H1 (cell line): ENCODE measurements around the gene OR2W1. TPM values are rescaled to one million over a fixed set of nuclear protein-coding genes. Genes with fewer than 3 reads are reported as not detected.
A peak's percentile ranks its signal among the peaks of the same experiment; 100 is the strongest.

Source experiments
- CTCF ChIA-PET: fragments of 300-600 bp; sonication (Branson Sonifier 250); formaldehyde crosslinking; loops from one replicate; lab custom pipeline; 2021; ENCODE audit not compliant: partially characterized antibody; lab: Charles Lee
- POLR2A ChIA-PET: fragments of 300-600 bp; sonication (Branson Sonifier 250); formaldehyde crosslinking; loops from one replicate; lab custom pipeline; 2021; ENCODE audit warnings: inconsistent platforms; ENCODE audit not compliant: partially characterized antibody; lab: Charles Lee
- DNase-seq, 2 experiments: peaks; one replicate each; pipeline versions ENCODE4 v3.0.0 to v3.0.0-alpha.2; 2010 to 2022; ENCODE audit warnings: low spot score in 2 of 2, low read depth in 1 of 2, mixed read lengths in 1 of 2
- FAIRE-seq: peaks from 2 replicates; lab custom pipeline; 2011; peaks lifted over from hg19 to GRCh38; lab: Jason Lieb, UNC
- H2AFZ ChIP-seq: 2 replicates; pipeline ENCODE4 v1.8.1; 2012; ENCODE audit warnings: low read length, inconsistent platforms
- H2AK5ac ChIP-seq: 2 replicates; pipeline ENCODE4 v1.6.1; 2013; ENCODE audit warnings: low read depth, low read length
- H2BK120ac ChIP-seq: replicated peaks from 2 replicates; pipeline ENCODE3; 2013; ENCODE audit warnings: low read depth, low read length, inconsistent platforms
- H2BK12ac ChIP-seq: 2 replicates; pipeline ENCODE4 v1.6.1; 2013; ENCODE audit warnings: low read depth, low read length
- H2BK15ac ChIP-seq: 2 replicates; pipeline ENCODE4 v1.6.1; 2013; ENCODE audit warnings: low read length
- H2BK20ac ChIP-seq: 2 replicates; pipeline ENCODE4 v1.6.1; 2013; ENCODE audit warnings: low read length
- H2BK5ac ChIP-seq: 2 replicates; pipeline ENCODE4 v1.6.1; 2013; ENCODE audit warnings: low read depth, low read length
- H3K14ac ChIP-seq: 2 replicates; pipeline ENCODE4 v1.6.1; 2013; ENCODE audit warnings: inconsistent platforms; ENCODE audit not compliant: insufficient read length
- H3K18ac ChIP-seq: 2 replicates; pipeline ENCODE4 v1.6.1; 2013; ENCODE audit warnings: low read length; ENCODE audit errors: extremely low read depth
- H3K23ac ChIP-seq: 2 replicates; pipeline ENCODE4 v1.6.1; 2013; ENCODE audit warnings: inconsistent platforms; ENCODE audit not compliant: insufficient read length
- H3K23me2 ChIP-seq: 2 replicates; pipeline ENCODE4 v1.6.1; 2013; ENCODE audit warnings: low read depth, low read length
- H3K27ac ChIP-seq: 2 replicates; pipeline ENCODE4 v1.6.1; 2011; ENCODE audit warnings: low read depth, low read length, inconsistent platforms
- H3K27me3 ChIP-seq, 4 experiments: replicated peaks in 1 of 4; 1 replicate in 1 of 4; 2 replicates in 3 of 4; pipeline versions ENCODE4 v1.6.1 to v1.8.1; 2011 to 2013; ENCODE audit warnings: low read length in 3 of 4, mild to moderate bottlenecking in 3 of 4, inconsistent platforms in 2 of 4, mixed read lengths in 2 of 4, moderate library complexity in 1 of 4; ENCODE audit not compliant: control insufficient read depth in 3 of 4, insufficient read depth in 3 of 4; ENCODE audit errors: extremely low read depth in 1 of 4
- H3K36me3 ChIP-seq, 4 experiments: 2 replicates each; pipeline versions ENCODE4 v1.6.1 to v1.8.1; 2011 to 2013; ENCODE audit warnings: mild to moderate bottlenecking in 4 of 4, low read length in 3 of 4, moderate library complexity in 2 of 4, control low read depth in 1 of 4, inconsistent platforms in 1 of 4; ENCODE audit not compliant: insufficient read depth in 4 of 4, control insufficient read depth in 2 of 4
- H3K4ac ChIP-seq: replicated peaks from 2 replicates; pipeline ENCODE3; 2013; ENCODE audit warnings: low read length, low read depth, mixed read lengths, inconsistent platforms; ENCODE audit not compliant: insufficient read length
- H3K4me1 ChIP-seq, 4 experiments: replicated peaks in 1 of 4; 1 replicate in 1 of 4; 2 replicates in 3 of 4; pipeline versions ENCODE4 v1.6.1 to v1.8.1; 2011 to 2013; ENCODE audit warnings: low read length in 3 of 4, inconsistent platforms in 2 of 4, mixed read lengths in 1 of 4; ENCODE audit not compliant: insufficient read depth in 4 of 4, control insufficient read depth in 3 of 4
- H3K4me2 ChIP-seq, 2 experiments: 2 replicates each; pipeline versions ENCODE4 v1.6.1 to v1.8.1; 2011 to 2013; ENCODE audit warnings: low read depth in 2 of 2, low read length in 2 of 2, control low read depth in 1 of 2, inconsistent platforms in 1 of 2, mild to moderate bottlenecking in 1 of 2; ENCODE audit not compliant: insufficient read depth in 1 of 2
- H3K4me3 ChIP-seq, 4 experiments: fragments of 200-600, 300-600 bp in 1 of 4; sonication (generic), shearing (Covaris generic), sonication (Bioruptor Twin) in 1 of 4; 2 replicates each; pipeline versions ENCODE4 v1.5.1 to v1.8.1; 2011 to 2016; ENCODE audit warnings: low read length in 4 of 4, low read depth in 3 of 4, control low read depth in 2 of 4, inconsistent platforms in 2 of 4, mild to moderate bottlenecking in 2 of 4, mixed read lengths in 1 of 4, moderate library complexity in 1 of 4; ENCODE audit not compliant: insufficient read depth in 2 of 4; ENCODE audit errors: extremely low read depth in 1 of 4
- H3K56ac ChIP-seq: replicated peaks from 2 replicates; pipeline ENCODE3; 2013; ENCODE audit warnings: low read depth, mild to moderate bottlenecking, mixed read lengths, low read length, inconsistent platforms; ENCODE audit not compliant: insufficient read length
- H3K79me1 ChIP-seq: 2 replicates; pipeline ENCODE4 v1.6.1; 2013; ENCODE audit warnings: low read depth, low read length, control low read depth
- H3K79me2 ChIP-seq, 2 experiments: 2 replicates each; pipeline versions ENCODE4 v1.6.1 to v1.8.1; 2012 to 2013; ENCODE audit warnings: low read length in 2 of 2, mild to moderate bottlenecking in 2 of 2, inconsistent platforms in 1 of 2; ENCODE audit not compliant: insufficient read depth in 2 of 2, control insufficient read depth in 1 of 2
- H3K9ac ChIP-seq, 4 experiments: replicated peaks in 1 of 4; 1 replicate in 1 of 4; 2 replicates in 3 of 4; pipeline versions ENCODE4 v1.6.1 to v1.8.1; 2011 to 2013; ENCODE audit warnings: low read depth in 3 of 4, low read length in 3 of 4, control low read depth in 2 of 4, mild to moderate bottlenecking in 2 of 4, moderate library complexity in 2 of 4, inconsistent platforms in 1 of 4; ENCODE audit errors: extremely low read depth in 1 of 4
- H3K9me3 ChIP-seq, 2 experiments: 2 replicates each; pipeline versions ENCODE4 v1.6.1 to v1.8.1; 2012 to 2013; ENCODE audit warnings: mild to moderate bottlenecking in 2 of 2, moderate library complexity in 2 of 2, control low read depth in 1 of 2, inconsistent platforms in 1 of 2, low read depth in 1 of 2, low read length in 1 of 2, mixed read lengths in 1 of 2; ENCODE audit not compliant: insufficient read depth in 2 of 2
- H4K20me1 ChIP-seq, 2 experiments: replicated peaks in 1 of 2; 2 replicates each; pipeline versions ENCODE3 to v1.8.1; 2011 to 2013; ENCODE audit warnings: inconsistent platforms in 2 of 2, low read length in 2 of 2, mild to moderate bottlenecking in 1 of 2; ENCODE audit not compliant: insufficient read depth in 2 of 2, control insufficient read depth in 1 of 2
- H4K5ac ChIP-seq: 2 replicates; pipeline ENCODE4 v1.6.1; 2013; ENCODE audit warnings: low read length, low read depth, mixed read lengths, inconsistent platforms; ENCODE audit not compliant: insufficient read length
- H4K8ac ChIP-seq: 2 replicates; pipeline ENCODE4 v1.8.0; 2013; ENCODE audit warnings: mild to moderate bottlenecking, moderate library complexity, low read length, inconsistent platforms; ENCODE audit not compliant: insufficient read depth; ENCODE audit errors: extremely low read depth
- H4K91ac ChIP-seq: replicated peaks from 2 replicates; pipeline ENCODE3; 2013; ENCODE audit warnings: low read length, mixed read lengths, inconsistent platforms; ENCODE audit not compliant: insufficient read length
- WGBS, 2 experiments: shearing (Covaris generic) in 1 of 2; methylation state at CpG; one replicate each; pipeline versions ENCODE4 v1.1.6 to v1.1.7; 2013 to 2015; ENCODE audit warnings: low lambda C conversion rate in 2 of 2, mixed read lengths in 2 of 2, inconsistent platforms in 1 of 2, low coverage in 1 of 2, missing lambda C conversion rate in 1 of 2; ENCODE audit not compliant: insufficient replicate concordance in 2 of 2, insufficient coverage in 1 of 2, insufficient read length in 1 of 2; ENCODE audit errors: extremely low coverage in 1 of 2, missing lambda C conversion rate in 1 of 2; 5-methylcytosine and 5-hydroxymethylcytosine counted together
- polyA plus RNA-seq, 7 experiments: library from polyadenylated mRNA; depleted of rRNA in 3 of 7; stranded (reverse) in 5 of 7; unstranded in 2 of 7; fragments of >200 nt in 5 of 7; fragments of 200-250 nt in 2 of 7; gene quantifications; 1 replicate in 5 of 7; 2 replicates in 1 of 7; 4 replicates in 1 of 7; pipeline versions ENCODE4 v1.2.1 to v1.2.3, GENCODE V29; 2011 to 2013; ENCODE audit warnings: missing spikeins in 2 of 7, mixed read lengths in 2 of 7
- total RNA-seq: library from RNA; stranded (reverse); fragmentation: NEBNext Ultra II Directional; extraction: Animal tissue kit (Norgen Biotek cat#: 25700); gene quantifications from 2 replicates; pipeline ENCODE4 v1.2.1, GENCODE V29; 2021
- TF ChIP-seq, protein P1 (sequence below), 3 experiments: IDR thresholded peaks; 1 replicate in 2 of 3; 2 replicates in 1 of 3; pipeline versions ENCODE4 v1.5.1 to v1.6.1; 2011; ENCODE audit warnings: low read length in 3 of 3, mild to moderate bottlenecking in 3 of 3, inconsistent platforms in 2 of 3, low read depth in 1 of 3, moderate library complexity in 1 of 3; ENCODE audit not compliant: insufficient read depth in 1 of 3; ENCODE audit errors: control extremely low read depth in 1 of 3
- TF ChIP-seq, protein P2 (sequence below): IDR thresholded peaks from 2 replicates; pipeline ENCODE4 v1.6.1; 2012; ENCODE audit warnings: inconsistent platforms

OR2W1 gene
- total and polyA plus RNA-seq, 2 of the 8 experiments (the other 6 are each of a cell fraction or from before 2014, with no cell fraction given), result not detected

DNA sequence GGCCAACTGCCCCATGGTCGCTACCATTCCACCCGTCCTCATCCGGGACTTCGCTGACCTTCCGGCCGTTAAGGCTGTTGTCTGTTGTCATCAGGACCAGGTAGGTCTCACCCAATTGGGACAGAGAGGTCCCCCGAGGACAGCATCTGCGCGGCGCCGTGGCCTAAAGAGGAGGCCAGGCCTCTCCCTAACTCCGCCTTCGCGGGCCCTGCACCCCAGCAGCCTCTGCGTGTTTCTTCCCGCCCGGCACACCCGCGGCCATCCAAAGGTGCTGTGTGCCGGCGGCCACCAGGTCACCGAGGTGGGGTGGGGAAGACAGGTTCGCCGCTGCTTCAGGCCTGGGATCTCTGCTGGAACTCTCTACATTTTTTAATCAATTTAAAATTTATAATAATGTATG lies 9.0 kb downstream of the OR2W1 start:
- ChIA-PET CTCF (no interaction called here), POLR2A (no interaction called here)
- H2BK12ac ChIP-seq, result no peak overlapping the region
- H4K5ac ChIP-seq, result no peak overlapping the region
- H3K9me3 ChIP-seq, result no peaks in the 10 kb centered on the region
- H3K79me1 ChIP-seq, result no peaks in the 10 kb centered on the region
- no peaks in the 10 kb centered on the region for H3K23me2 ChIP-seq
- no peaks in the 10 kb centered on the region for H3K4me1 ChIP-seq
- no peak overlapping the region for H2AFZ ChIP-seq
- H3K14ac ChIP-seq, result no peak overlapping the region
- WGBS, 2 experiments, result 93% methylated on average over 24 of the region's 24 CpGs; no CpG with 5 or more reads in 1 of the 2 experiments
- H2BK20ac ChIP-seq, result no peak overlapping the region
- H3K23ac ChIP-seq, result no peak overlapping the region
- no peaks in the 10 kb centered on the region for H3K36me3 ChIP-seq
- no peak overlapping the region for H2BK15ac ChIP-seq
- H3K56ac ChIP-seq, result no peak overlapping the region
- no peak for DNase-seq
- H2BK120ac ChIP-seq, result no peak overlapping the region
- no peak overlapping the region for H3K4me2 ChIP-seq
- no peak overlapping the region for H2BK5ac ChIP-seq
- H4K91ac ChIP-seq, result no peak overlapping the region
- H3K27ac ChIP-seq, result no peak overlapping the region
- H4K20me1 ChIP-seq, result no peaks in the 10 kb centered on the region
- no peak overlapping the region for H4K8ac ChIP-seq
- FAIRE-seq, result no peak
- no peak overlapping the region for H2AK5ac ChIP-seq
- no peaks in the 10 kb centered on the region for H3K79me2 ChIP-seq
- H3K18ac ChIP-seq, result no peak overlapping the region
- no peak overlapping the region for H3K4me3 ChIP-seq
- TF ChIP-seq, protein P1, sequence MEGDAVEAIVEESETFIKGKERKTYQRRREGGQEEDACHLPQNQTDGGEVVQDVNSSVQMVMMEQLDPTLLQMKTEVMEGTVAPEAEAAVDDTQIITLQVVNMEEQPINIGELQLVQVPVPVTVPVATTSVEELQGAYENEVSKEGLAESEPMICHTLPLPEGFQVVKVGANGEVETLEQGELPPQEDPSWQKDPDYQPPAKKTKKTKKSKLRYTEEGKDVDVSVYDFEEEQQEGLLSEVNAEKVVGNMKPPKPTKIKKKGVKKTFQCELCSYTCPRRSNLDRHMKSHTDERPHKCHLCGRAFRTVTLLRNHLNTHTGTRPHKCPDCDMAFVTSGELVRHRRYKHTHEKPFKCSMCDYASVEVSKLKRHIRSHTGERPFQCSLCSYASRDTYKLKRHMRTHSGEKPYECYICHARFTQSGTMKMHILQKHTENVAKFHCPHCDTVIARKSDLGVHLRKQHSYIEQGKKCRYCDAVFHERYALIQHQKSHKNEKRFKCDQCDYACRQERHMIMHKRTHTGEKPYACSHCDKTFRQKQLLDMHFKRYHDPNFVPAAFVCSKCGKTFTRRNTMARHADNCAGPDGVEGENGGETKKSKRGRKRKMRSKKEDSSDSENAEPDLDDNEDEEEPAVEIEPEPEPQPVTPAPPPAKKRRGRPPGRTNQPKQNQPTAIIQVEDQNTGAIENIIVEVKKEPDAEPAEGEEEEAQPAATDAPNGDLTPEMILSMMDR (IDR thresholded peaks at IDR 0.05; ENCODE audit: control extremely low read depth in 1 of 3, insufficient read depth in 1 of 3, low read depth in 1 of 3, low read length in 3 of 3), result no peak
- TF ChIP-seq, protein P2, sequence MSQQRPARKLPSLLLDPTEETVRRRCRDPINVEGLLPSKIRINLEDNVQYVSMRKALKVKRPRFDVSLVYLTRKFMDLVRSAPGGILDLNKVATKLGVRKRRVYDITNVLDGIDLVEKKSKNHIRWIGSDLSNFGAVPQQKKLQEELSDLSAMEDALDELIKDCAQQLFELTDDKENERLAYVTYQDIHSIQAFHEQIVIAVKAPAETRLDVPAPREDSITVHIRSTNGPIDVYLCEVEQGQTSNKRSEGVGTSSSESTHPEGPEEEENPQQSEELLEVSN, result 0 out of 2 replicates have a peak, but pooled peaks have one; percentile 50
- no peaks in the 10 kb centered on the region for H3K27me3 ChIP-seq
- H3K9ac ChIP-seq, result no peak overlapping the region
- H3K4ac ChIP-seq, result no peak overlapping the region
